HG03175 (cell line): Measurements from ENCODE around the gene BICDL2.
"Not testable (repeated sequence)": the region's sequence is repeated elsewhere in the genome, so short reads cannot be mapped to it uniquely, and the experiment has no call there.

Source experiments
- ATAC-seq: cut with Tn5 transposase; IDR thresholded peaks from one replicate; pipeline ENCODE4 v1.9.1; 2021; ENCODE audit warnings: mild to moderate bottlenecking, moderate library complexity; ENCODE audit not compliant: unreplicated experiment

BICDL2 gene

GRCh38 chr16:3036726-3037315 lies at the start of gene BICDL2:
TSS of gene BICDL2 (minus strand) at chr16:3036944. CDS start at chr16:3035496, 1,448 bp downstream.
- no peak for ATAC-seq

- ATAC-seq = no peak
Measured at GRCh38 chr16:3085868-3086595, 49.3 kb upstream of the BICDL2 start.

GRCh38 chr16:3084969-3085670 lies 48.4 kb upstream of the BICDL2 start:
- no peak for ATAC-seq

- no peak for ATAC-seq
Measured at GRCh38 chr16:3084491-3084890, 47.7 kb upstream of the BICDL2 start.

- ATAC-seq = not testable (repeated sequence)
Measured at GRCh38 chr16:3083408-3083807, 46.7 kb upstream of the BICDL2 start.

GRCh38 chr16:3081957-3082356 lies 45.2 kb upstream of the BICDL2 start:
- not testable (repeated sequence) for ATAC-seq

- ATAC-seq = no peak
Measured at GRCh38 chr16:3080024-3080423, 43.3 kb upstream of the BICDL2 start.

GRCh38 chr16:3076577-3076976 lies 39.8 kb upstream of the BICDL2 start:
- ATAC-seq = no peak

GRCh38 chr16:3075946-3076345 lies 39.2 kb upstream of the BICDL2 start:
- ATAC-seq = not testable (repeated sequence)

GRCh38 chr16:3075523-3075915 lies 38.8 kb upstream of the BICDL2 start:
- ATAC-seq = no peak

GRCh38 chr16:3074860-3075522 lies 38.2 kb upstream of the BICDL2 start:
- ATAC-seq = peak; percentile 79

- ATAC-seq = no peak
Measured at GRCh38 chr16:3073448-3073847, 36.7 kb upstream of the BICDL2 start.

GRCh38 chr16:3072576-3073263 lies 36.0 kb upstream of the BICDL2 start:
- not testable (repeated sequence) for ATAC-seq

- not testable (repeated sequence) for ATAC-seq
Measured at GRCh38 chr16:3072148-3072547, 35.4 kb upstream of the BICDL2 start.

- ATAC-seq = no peak
Measured at GRCh38 chr16:3071655-3072054, 34.9 kb upstream of the BICDL2 start.

GRCh38 chr16:3070608-3071111 lies 33.9 kb upstream of the BICDL2 start:
- ATAC-seq = no peak

- ATAC-seq = not testable (repeated sequence)
Measured at GRCh38 chr16:3069146-3069545, 32.4 kb upstream of the BICDL2 start.

GRCh38 chr16:3068487-3068886 lies 31.7 kb upstream of the BICDL2 start:
- ATAC-seq = no peak

- ATAC-seq = no peak
Measured at GRCh38 chr16:3066440-3066748, 29.6 kb upstream of the BICDL2 start.

GRCh38 chr16:3065742-3066439 lies 29.1 kb upstream of the BICDL2 start:
- no peak for ATAC-seq
